Measurements from ENCODE around the gene DENND1C.

The DENND1C gene

GRCh38 chr19:6495947-6496346 lies 14.4 kb upstream of the DENND1C start:
- H3K4me3 ChIP-seq (replicated peaks in 1 of 2; ENCODE audit: low read depth in 2 of 2, low read length in 2 of 2) = no peak overlapping the region
- no peak for TF ChIP-seq CTCF (IDR thresholded peaks at IDR 0.05; ENCODE audit: low read depth, low read length)
- no peak for DNase-seq (ENCODE audit: low read depth in 2 of 2)

- no peak for DNase-seq (ENCODE audit: low read depth in 2 of 2)
- H3K4me3 ChIP-seq (replicated peaks in 1 of 2; ENCODE audit: low read depth in 2 of 2, low read length in 2 of 2) = no peak overlapping the region
- no peak for TF ChIP-seq CTCF (IDR thresholded peaks at IDR 0.05; ENCODE audit: low read depth, low read length)
Measured at GRCh38 chr19:6494438-6495036, 12.9 kb upstream of the DENND1C start.

- no peak for DNase-seq (ENCODE audit: low read depth in 2 of 2)
- no peak overlapping the region for H3K4me3 ChIP-seq (replicated peaks in 1 of 2; ENCODE audit: low read depth in 2 of 2, low read length in 2 of 2)
- TF ChIP-seq CTCF (IDR thresholded peaks at IDR 0.05; ENCODE audit: low read depth, low read length) = no peak
Measured at GRCh38 chr19:6491802-6492592, 10.4 kb upstream of the DENND1C start.

- no peak overlapping the region for H3K4me3 ChIP-seq (replicated peaks in 1 of 2; ENCODE audit: low read depth in 2 of 2, low read length in 2 of 2)
- no peak for TF ChIP-seq CTCF (IDR thresholded peaks at IDR 0.05; ENCODE audit: low read depth, low read length)
- DNase-seq (ENCODE audit: low read depth in 2 of 2) = no peak
Measured at GRCh38 chr19:6490134-6490533, 8.5 kb upstream of the DENND1C start.

- no peak overlapping the region for H3K4me3 ChIP-seq (replicated peaks in 1 of 2; ENCODE audit: low read depth in 2 of 2, low read length in 2 of 2)
- DNase-seq (ENCODE audit: low read depth in 2 of 2) = no peak
- TF ChIP-seq CTCF (IDR thresholded peaks at IDR 0.05; ENCODE audit: low read depth, low read length) = no peak
Measured at GRCh38 chr19:6489278-6490061, 7.9 kb upstream of the DENND1C start.

- no peak overlapping the region for H3K4me3 ChIP-seq (replicated peaks in 1 of 2; ENCODE audit: low read depth in 2 of 2, low read length in 2 of 2)
- no peak for TF ChIP-seq CTCF (IDR thresholded peaks at IDR 0.05; ENCODE audit: low read depth, low read length)
- DNase-seq (ENCODE audit: low read depth in 2 of 2) = no peak
Measured at GRCh38 chr19:6484831-6485230, 3.2 kb upstream of the DENND1C start.

Measured in cardiac fibroblast (primary cell).